AG04450 (cell line): ENCODE measurements around the gene CACNA1G. TPM values are rescaled to one million over a fixed set of nuclear protein-coding genes. Genes with fewer than 3 reads are reported as not detected.

Source experiments
- CTCF ChIA-PET: fragments of 300-600, 350-600 bp; formaldehyde crosslinking; extraction: SDS; loops from one replicate; lab custom pipeline; 2022; ENCODE audit warnings: antibody characterized with exemption, inconsistent platforms; lab: Charles Lee
- POLR2A ChIA-PET: fragments of 350-600 bp; formaldehyde crosslinking; extraction: SDS; loops from one replicate; lab custom pipeline; 2021; ENCODE audit warnings: antibody characterized with exemption, inconsistent platforms; lab: Yijun Ruan, JAX
- DNase-seq: peaks from one replicate; pipeline ENCODE4 v3.0.0-alpha.2; 2011; ENCODE audit warnings: low read depth, low spot score
- H3K27ac ChIP-seq: one replicate; pipeline ENCODE4 v1.5.1; 2012; ENCODE audit warnings: low read depth, low read length, control low read depth
- H3K27me3 ChIP-seq: one replicate; pipeline ENCODE4 v1.6.0; 2012; ENCODE audit warnings: low read length; ENCODE audit not compliant: control insufficient read depth, insufficient read depth
- H3K4me3 ChIP-seq: 2 replicates; pipeline ENCODE4 v1.5.1; 2011; ENCODE audit warnings: mild to moderate bottlenecking, low read depth, low read length, control low read depth
- H3K9me3 ChIP-seq: 2 replicates; pipeline ENCODE4 v1.5.1; 2012; ENCODE audit warnings: low read length; ENCODE audit not compliant: control insufficient read depth, insufficient read depth
- polyA plus RNA-seq: library from polyadenylated mRNA; depleted of rRNA; stranded (reverse); fragments of >200 nt; gene quantifications from 2 replicates; pipeline ENCODE4 v1.2.3, GENCODE V29; 2011
- TF ChIP-seq, protein P1 (sequence below): IDR thresholded peaks from 2 replicates; pipeline ENCODE4 v1.5.1; 2011; ENCODE audit warnings: low read depth, low read length, control low read depth, inconsistent platforms

CACNA1G gene
- polyA plus RNA-seq, 1 experiment = 0.05 TPM

DNA sequence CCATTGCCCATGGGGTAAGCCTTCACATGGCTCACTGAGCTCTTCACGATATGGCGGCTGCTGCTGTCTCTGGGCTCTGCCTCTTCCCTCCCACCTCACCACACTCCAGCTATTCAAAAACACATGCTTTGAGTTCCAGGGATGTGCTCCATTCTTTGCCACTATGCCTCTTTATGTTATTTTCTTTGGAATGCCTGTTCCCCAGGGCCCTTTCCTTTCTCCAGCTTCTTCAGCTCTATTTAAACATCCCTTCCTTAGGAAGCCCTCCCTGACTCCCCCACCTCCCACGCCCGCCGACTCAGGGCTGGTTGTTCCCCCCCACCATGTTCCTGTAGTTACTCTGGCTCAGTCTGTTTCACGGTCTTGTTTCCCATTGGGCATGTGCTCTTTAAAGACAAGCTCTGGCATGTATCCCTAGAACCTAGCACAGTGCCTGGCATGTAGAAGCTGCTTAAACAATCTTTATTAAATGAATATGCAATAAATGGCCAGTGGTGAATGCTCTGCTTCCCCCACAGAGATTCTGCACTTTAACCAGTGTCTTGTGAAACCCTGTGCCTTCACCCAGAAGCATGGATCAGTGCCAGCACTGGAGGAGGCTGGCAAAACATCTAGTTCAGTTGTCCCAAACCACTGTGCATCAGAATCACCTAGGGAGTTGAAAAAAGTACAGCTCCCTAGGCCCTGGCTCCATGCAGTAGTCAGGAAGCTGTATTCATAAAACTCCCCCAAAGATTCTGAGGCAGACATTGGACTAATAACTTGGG lies 45.4 kb upstream of the CACNA1G start:
- no peak overlapping the region for H3K4me3 ChIP-seq
- ChIA-PET CTCF (interaction anchor here (0.6 to 1.0 kb wide), 3 partner anchors 14 to 365 kb away, joined by 3 to 10 read pairs (median 5); partner anchors contain the start of genes PPP1R9B and RSAD1), POLR2A (interaction anchor here (0.7 to 1.0 kb wide), 2 partner anchors 108 to 351 kb away, joined by 3 read pairs; partner anchors contain the start of gene TOB1)
- no peaks in the 10 kb centered on the region for H3K9me3 ChIP-seq
- H3K27ac ChIP-seq = no peak overlapping the region
- no peak for DNase-seq
- TF ChIP-seq, protein P1, sequence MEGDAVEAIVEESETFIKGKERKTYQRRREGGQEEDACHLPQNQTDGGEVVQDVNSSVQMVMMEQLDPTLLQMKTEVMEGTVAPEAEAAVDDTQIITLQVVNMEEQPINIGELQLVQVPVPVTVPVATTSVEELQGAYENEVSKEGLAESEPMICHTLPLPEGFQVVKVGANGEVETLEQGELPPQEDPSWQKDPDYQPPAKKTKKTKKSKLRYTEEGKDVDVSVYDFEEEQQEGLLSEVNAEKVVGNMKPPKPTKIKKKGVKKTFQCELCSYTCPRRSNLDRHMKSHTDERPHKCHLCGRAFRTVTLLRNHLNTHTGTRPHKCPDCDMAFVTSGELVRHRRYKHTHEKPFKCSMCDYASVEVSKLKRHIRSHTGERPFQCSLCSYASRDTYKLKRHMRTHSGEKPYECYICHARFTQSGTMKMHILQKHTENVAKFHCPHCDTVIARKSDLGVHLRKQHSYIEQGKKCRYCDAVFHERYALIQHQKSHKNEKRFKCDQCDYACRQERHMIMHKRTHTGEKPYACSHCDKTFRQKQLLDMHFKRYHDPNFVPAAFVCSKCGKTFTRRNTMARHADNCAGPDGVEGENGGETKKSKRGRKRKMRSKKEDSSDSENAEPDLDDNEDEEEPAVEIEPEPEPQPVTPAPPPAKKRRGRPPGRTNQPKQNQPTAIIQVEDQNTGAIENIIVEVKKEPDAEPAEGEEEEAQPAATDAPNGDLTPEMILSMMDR = no peak
- peaks cover 11% of the 10 kb centered on the region for H3K27me3 ChIP-seq

DNA sequence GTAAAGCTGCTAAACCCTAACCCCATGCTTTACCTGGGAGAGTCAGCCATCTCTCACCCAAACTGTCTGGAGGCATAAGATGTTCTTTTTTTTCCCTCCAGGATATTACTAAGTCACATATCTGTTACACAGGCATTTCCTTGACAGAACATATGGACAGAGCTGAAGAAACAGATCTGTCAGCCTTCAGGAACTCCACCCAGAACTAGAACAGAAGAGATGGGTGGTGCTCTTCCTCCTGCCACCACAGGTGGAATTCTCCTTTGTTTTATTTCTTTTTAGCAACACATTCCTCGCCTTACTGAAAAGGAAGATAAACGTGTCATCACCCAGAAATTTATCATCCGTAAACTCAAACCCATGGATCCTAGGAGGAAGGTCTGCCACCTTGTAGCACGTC lies 43.5 kb upstream of the CACNA1G start:
- Histone ChIP-seq H3K27ac (no peak overlapping the region), H3K4me3 (no peak overlapping the region), H3K9me3 (no peaks in the 10 kb centered on the region), H3K27me3 (peaks cover 14% of the 10 kb centered on the region)
- TF ChIP-seq, protein P1 = no peak
- POLR2A ChIA-PET = no interaction called here
- CTCF ChIA-PET = no interaction called here
- DNase-seq = no peak

DNA sequence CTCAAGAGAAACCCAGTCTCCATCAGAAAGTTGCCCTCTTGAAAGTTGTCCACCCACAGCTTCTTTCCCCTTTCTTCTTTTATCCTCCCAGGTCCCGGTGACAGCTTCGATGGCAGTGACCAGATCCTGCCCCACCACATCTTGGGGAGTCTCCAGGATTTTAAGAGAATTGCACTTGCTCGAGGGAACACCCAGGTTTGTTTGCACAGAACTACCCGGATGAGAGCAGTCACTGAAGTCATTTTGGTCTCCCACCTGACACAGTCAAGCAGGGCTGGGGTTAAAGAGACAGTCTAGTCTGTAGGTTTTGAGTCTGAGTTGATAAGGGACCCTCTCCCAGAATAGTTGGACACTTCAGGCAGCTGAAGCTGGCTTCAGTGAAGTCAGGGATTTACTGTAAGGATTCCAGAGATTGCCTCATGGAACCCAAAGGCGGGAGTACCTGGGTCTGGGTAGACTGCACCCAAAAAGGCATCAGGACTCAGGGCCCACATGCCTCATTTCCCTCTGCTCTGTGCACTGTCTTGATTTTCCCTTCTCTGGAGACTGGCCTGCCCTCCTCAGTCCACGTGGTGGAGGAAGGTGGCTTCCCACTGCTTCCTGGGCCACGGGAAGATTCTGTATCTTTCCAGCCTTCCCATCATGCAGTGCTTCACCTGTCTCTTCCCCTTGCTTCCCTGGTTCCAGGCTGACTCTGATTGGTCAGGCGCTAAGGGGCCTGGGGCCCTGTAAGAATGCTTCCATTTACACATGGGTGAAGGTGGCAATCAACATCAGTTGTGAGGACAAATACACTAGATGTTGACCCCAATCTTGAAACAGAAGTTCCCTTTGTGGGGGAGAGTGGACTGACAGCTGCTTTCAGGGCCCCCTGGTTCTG lies 42.8 kb upstream of the CACNA1G start:
- ChIA-PET POLR2A (no interaction called here), CTCF (no interaction called here)
- no peak for DNase-seq
- no peaks in the 10 kb centered on the region for H3K9me3 ChIP-seq
- H3K27ac ChIP-seq = no peak overlapping the region
- H3K4me3 ChIP-seq = no peak overlapping the region
- peaks cover 16% of the 10 kb centered on the region for H3K27me3 ChIP-seq
- TF ChIP-seq, protein P1 = no peak

DNA sequence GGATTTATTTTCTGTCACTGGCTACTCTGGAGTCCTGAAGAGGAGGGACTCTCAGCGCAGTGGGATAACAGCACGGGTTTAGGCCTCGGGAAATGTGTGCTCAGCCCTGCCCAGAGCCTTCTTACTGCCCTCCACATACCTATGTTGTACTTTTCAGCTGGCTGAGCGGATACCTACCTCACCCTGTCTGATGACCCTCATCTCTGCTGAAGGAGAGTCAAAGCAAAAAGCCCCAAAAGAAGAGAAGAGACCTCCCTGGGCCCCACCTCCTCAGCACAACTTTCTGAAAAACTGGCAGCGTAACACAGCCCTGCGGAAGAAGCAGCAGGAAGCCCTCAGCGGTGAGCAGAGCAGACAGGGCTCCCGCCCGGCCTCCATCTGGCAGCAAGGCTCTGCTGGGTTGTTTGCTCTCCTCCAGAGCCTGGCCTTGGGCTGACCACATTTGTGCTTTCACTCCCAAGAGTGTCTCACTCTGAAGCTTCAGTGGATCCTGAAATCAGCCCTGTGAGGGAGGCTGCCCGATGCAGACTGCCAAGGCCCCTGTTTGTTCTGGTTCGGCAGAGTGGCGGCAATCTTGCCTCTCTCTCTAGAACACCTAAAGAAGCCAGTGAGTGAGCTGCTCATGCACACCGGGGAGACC lies 42.0 kb upstream of the CACNA1G start:
- POLR2A ChIA-PET = no interaction called here

More for the DNA sequence above, 42.0 kb upstream of the CACNA1G start:
- CTCF ChIA-PET = no interaction called here
- peaks cover 22% of the 10 kb centered on the region for H3K27me3 ChIP-seq
- H3K9me3 ChIP-seq = no peaks in the 10 kb centered on the region
- no peak for DNase-seq
- TF ChIP-seq, protein P1 = no peak
- H3K4me3 ChIP-seq = no peak overlapping the region
- no peak overlapping the region for H3K27ac ChIP-seq
